Uterus (tissue), 4 donors: ENCODE measurements around the gene EIF1AD. TPM values are rescaled to one million over a fixed set of nuclear protein-coding genes. Genes with fewer than 3 reads are reported as not detected.

Experiments used
- DNase-seq, 2 donors: peaks; one replicate each; pipeline ENCODE4 v3.0.0-alpha.2; 2019 to 2020
- H3K27ac ChIP-seq, 2 donors: fragments of 200-600 bp; sonication (generic); 1 replicate in 1 of 2; 2 replicates in 1 of 2; pipeline ENCODE4 v1.5.1; 2016 to 2018
- H3K27me3 ChIP-seq, 2 donors: fragments of 200-600 bp; sonication (generic); one replicate each; pipeline ENCODE4 v1.5.1; 2018 to 2019; ENCODE audit warnings: control low read depth in 1 of 2
- H3K36me3 ChIP-seq, 2 donors: fragments of 200-600 bp; sonication (generic); one replicate each; pipeline ENCODE4 v1.5.1; 2019; ENCODE audit warnings: control low read depth in 1 of 2
- H3K4me1 ChIP-seq, 2 donors: fragments of 200-600 bp; sonication (generic); one replicate each; pipeline ENCODE4 v1.5.1; 2018 to 2019; ENCODE audit warnings: control low read depth in 1 of 2
- H3K4me3 ChIP-seq, 2 donors: fragments of 200-600 bp; sonication (generic); 1 replicate in 1 of 2; 2 replicates in 1 of 2; pipeline ENCODE4 v1.5.1; 2018 to 2019; ENCODE audit warnings: mild to moderate bottlenecking in 1 of 2
- H3K9me3 ChIP-seq, 2 donors: fragments of 200-600 bp; sonication (generic); one replicate each; pipeline ENCODE4 v1.5.1; 2019; ENCODE audit warnings: control low read depth in 1 of 2
- CTCF ChIP-seq, 4 experiments: fragments of 200-600 bp in 2 of 4; fragments of 450-650 bp in 2 of 4; sonication (generic) in 2 of 4; IDR thresholded peaks; one replicate each; pipeline ENCODE4 v1.5.1; 2016 to 2019; ENCODE audit warnings: antibody characterized with exemption in 4 of 4, mild to moderate bottlenecking in 2 of 4, moderate library complexity in 1 of 4
- POLR2A ChIP-seq, 2 donors: fragments of 450-650 bp; IDR thresholded peaks; one replicate each; pipeline ENCODE4 v1.6.1; 2016; ENCODE audit warnings: antibody characterized with exemption in 2 of 2, mild to moderate bottlenecking in 1 of 2, moderate library complexity in 1 of 2
- intact Hi-C: fragments of 100-400 bp; cut with DNase I; formaldehyde crosslinking; loops from one replicate; pipeline ENCODE4 v1.15.1; 2023; ENCODE audit warnings: low total_unique reads
- total RNA-seq, 4 donors: library from RNA; depleted of rRNA in 3 of 4; stranded (reverse); fragments of >200 nt in 3 of 4; gene quantifications; one replicate each; pipeline versions ENCODE4 v1.1.0 to v1.2.4, GENCODE V29; 2014 to 2023
- donor health status: DM: yes; HTN: yes; CAD: no.

Gene EIF1AD
- total RNA-seq = 10 to 100 TPM; 15.6 to 38.2 (median 33.1) TPM

- intact Hi-C loops = no loop called here
- no peaks in the 10 kb centered on the region for H3K9me3 ChIP-seq
- DNase-seq = peak; percentile 93
- peak within 1 kb of the TSS; percentile 81 to 90 for H3K4me3 ChIP-seq
- peaks cover 6 to 12% of the 10 kb centered on the region in 2 donors for H3K4me1 ChIP-seq
- H3K36me3 ChIP-seq = no peaks in the 10 kb centered on the region
- H3K27me3 ChIP-seq = no peaks in the 10 kb centered on the region
- TF ChIP-seq POLR2A (IDR thresholded peaks at IDR 0.05) = peak in 1 of 2 donors; percentile 61
- TF ChIP-seq CTCF (IDR thresholded peaks at IDR 0.05) = peak in 2 of 4 experiments; percentile 28
- peak within 1 kb of the TSS; percentile 89 to 95 for H3K27ac ChIP-seq
These were observed at the start of gene EIF1AD, which contains the start of gene BANF1 for GRCh38 chr11:66001942-66002647. EIF1AD (minus strand) TSS chr11:66002157; CDS start chr11:66000389, 1,768 bp downstream. BANF1 (plus strand) TSS chr11:66002503; CDS start chr11:66003251, 748 bp downstream.

GRCh38 chr11:66051371-66051765 is 49.4 kb upstream of the EIF1AD start:
- DNase-seq = no peak
- intact Hi-C loops = no loop called here
- Histone ChIP-seq H3K27me3 (no peaks in the 10 kb centered on the region), H3K27ac (peak overlapping the region; percentile 90 to 93), H3K9me3 (no peaks in the 10 kb centered on the region), H3K4me1 (peaks cover 0 to 15% of the 10 kb centered on the region in 2 donors), H3K4me3 (peak overlapping the region; percentile 82 to 96), H3K36me3 (no peaks in the 10 kb centered on the region)
- TF ChIP-seq CTCF (IDR thresholded peaks at IDR 0.05) (no peak), POLR2A (IDR thresholded peaks at IDR 0.05) (no peak)

- H3K4me1 ChIP-seq = peaks cover 0 to 15% of the 10 kb centered on the region in 2 donors
These were observed 48.7 kb upstream of the EIF1AD start for GRCh38 chr11:66050581-66051231.

GRCh38 chr11:66048547-66049323 is 46.8 kb upstream of the EIF1AD start, which contains the start of gene GAL3ST3:
GAL3ST3 (minus strand) TSS chr11:66049161; CDS start chr11:66045415, 3,746 bp downstream.
- intact Hi-C loops = no loop called here

More at GRCh38 chr11:66050581-66051231, 48.7 kb upstream of the EIF1AD start:
- intact Hi-C loops = no loop called here
- no peaks in the 10 kb centered on the region for H3K27me3 ChIP-seq
- TF ChIP-seq POLR2A (IDR thresholded peaks at IDR 0.05) (no peak), CTCF (IDR thresholded peaks at IDR 0.05) (no peak)
- no peak for DNase-seq
- no peaks in the 10 kb centered on the region for H3K9me3 ChIP-seq
- H3K4me3 ChIP-seq = no peak overlapping the region
- H3K27ac ChIP-seq = peak overlapping the region; percentile 90 to 93
- no peaks in the 10 kb centered on the region for H3K36me3 ChIP-seq

More at GRCh38 chr11:66048547-66049323, 46.8 kb upstream of the EIF1AD start, which contains the start of gene GAL3ST3:
- no peak for TF ChIP-seq POLR2A (IDR thresholded peaks at IDR 0.05)
- TF ChIP-seq CTCF (IDR thresholded peaks at IDR 0.05) = no peak
- Histone ChIP-seq H3K4me3 (peak within 1 kb of the TSS; percentile 17), H3K27me3 (no peaks in the 10 kb centered on the region), H3K27ac (no peak within 1 kb of the TSS), H3K4me1 (peaks cover 0 to 14% of the 10 kb centered on the region in 2 donors), H3K9me3 (no peaks in the 10 kb centered on the region), H3K36me3 (no peaks in the 10 kb centered on the region)
- DNase-seq = no peak
